ENCODE data around the gene SGF29.
"Not testable (repeated sequence)": the region's sequence is repeated elsewhere in the genome, so short reads cannot be mapped to it uniquely, and the experiment has no call there.

SGF29 gene

GRCh38 chr16:28566233-28566925 is 12.7 kb downstream of the SGF29 start:
- not testable (repeated sequence) for DNase-seq (ENCODE audit: low read depth)

GRCh38 chr16:28567292-28567691 is 13.6 kb downstream of the SGF29 start:
- DNase-seq (ENCODE audit: low read depth): no peak

- no peak for DNase-seq (ENCODE audit: low read depth)
Observed at GRCh38 chr16:28569021-28569420, 15.3 kb downstream of the SGF29 start.

- no peak for DNase-seq (ENCODE audit: low read depth)
Observed at GRCh38 chr16:28569968-28570752, 16.4 kb downstream of the SGF29 start.

- no peak for DNase-seq (ENCODE audit: low read depth)
Observed at GRCh38 chr16:28572696-28573510, 19.2 kb downstream of the SGF29 start.

GRCh38 chr16:28573738-28574718 is 20.3 kb downstream of the SGF29 start:
- no peak for DNase-seq (ENCODE audit: low read depth)

- no peak for DNase-seq (ENCODE audit: low read depth)
Observed at GRCh38 chr16:28574925-28575324, 21.2 kb downstream of the SGF29 start.

- no peak for DNase-seq (ENCODE audit: low read depth)
Observed at GRCh38 chr16:28575446-28576109, 21.9 kb downstream of the SGF29 start.

- DNase-seq (ENCODE audit: low read depth): no peak
Observed at GRCh38 chr16:28580726-28581315, 27.1 kb downstream of the SGF29 start.

- DNase-seq (ENCODE audit: low read depth): no peak
Observed at GRCh38 chr16:28585674-28586073, 32.0 kb downstream of the SGF29 start.

- DNase-seq (ENCODE audit: low read depth): peak; percentile 14
Observed at GRCh38 chr16:28586466-28586865, 32.7 kb downstream of the SGF29 start.

GRCh38 chr16:28587386-28587785 is 33.7 kb downstream of the SGF29 start:
- no peak for DNase-seq (ENCODE audit: low read depth)

GRCh38 chr16:28589069-28589468 is 35.3 kb downstream of the SGF29 start:
- DNase-seq (ENCODE audit: low read depth): no peak

GRCh38 chr16:28589930-28590329 is 36.2 kb downstream of the SGF29 start:
- no peak for DNase-seq (ENCODE audit: low read depth)

- DNase-seq (ENCODE audit: low read depth): no peak
Observed at GRCh38 chr16:28590384-28591340, 36.9 kb downstream of the SGF29 start.

- no peak for DNase-seq (ENCODE audit: low read depth)
Observed at GRCh38 chr16:28591355-28591754, 37.6 kb downstream of the SGF29 start.

GRCh38 chr16:28592511-28592910 is 38.8 kb downstream of the SGF29 start:
- no peak for DNase-seq (ENCODE audit: low read depth)

- no peak for DNase-seq (ENCODE audit: low read depth)
Observed at GRCh38 chr16:28592979-28593553, 39.3 kb downstream of the SGF29 start.

- not testable (repeated sequence) for DNase-seq (ENCODE audit: low read depth)
Observed at GRCh38 chr16:28595451-28595850, 41.7 kb downstream of the SGF29 start.

Measured in fibroblast of gingiva (primary cell).